Ovary (tissue), 3 donors: Measurements from ENCODE around the gene NETO2.

ENCODE experiments used
- CTCF ChIP-seq, 3 donors: fragments of 450-650 bp in 2 of 3; fragments of 200-600 bp in 1 of 3; IDR thresholded peaks; one replicate each; pipeline versions ENCODE4 v1.5.1 to v1.8.0; 2016 to 2022; ENCODE audit warnings: antibody characterized with exemption in 3 of 3, mild to moderate bottlenecking in 1 of 3
- EP300 ChIP-seq: sonication (generic); formaldehyde crosslinking; IDR thresholded peaks from one replicate; pipeline ENCODE4 v1.6.1; 2017; ENCODE audit warnings: antibody characterized with exemption
- donor health status: DM: no; HTN: no; CAD: no.

GRCh38 chr16:47043970-47044684 is 99.6 kb downstream of the NETO2 start:
- TF ChIP-seq EP300 = no peak
- TF ChIP-seq CTCF (IDR thresholded peaks at IDR 0.05) = no peak
